GM21515 (cell line): Measurements from ENCODE around the gene CDKN2A.

ENCODE experiments used
- ATAC-seq: cut with Tn5 transposase; IDR thresholded peaks from one replicate; pipeline ENCODE4 v1.9.1; 2021; ENCODE audit not compliant: unreplicated experiment

CDKN2A gene

DNA sequence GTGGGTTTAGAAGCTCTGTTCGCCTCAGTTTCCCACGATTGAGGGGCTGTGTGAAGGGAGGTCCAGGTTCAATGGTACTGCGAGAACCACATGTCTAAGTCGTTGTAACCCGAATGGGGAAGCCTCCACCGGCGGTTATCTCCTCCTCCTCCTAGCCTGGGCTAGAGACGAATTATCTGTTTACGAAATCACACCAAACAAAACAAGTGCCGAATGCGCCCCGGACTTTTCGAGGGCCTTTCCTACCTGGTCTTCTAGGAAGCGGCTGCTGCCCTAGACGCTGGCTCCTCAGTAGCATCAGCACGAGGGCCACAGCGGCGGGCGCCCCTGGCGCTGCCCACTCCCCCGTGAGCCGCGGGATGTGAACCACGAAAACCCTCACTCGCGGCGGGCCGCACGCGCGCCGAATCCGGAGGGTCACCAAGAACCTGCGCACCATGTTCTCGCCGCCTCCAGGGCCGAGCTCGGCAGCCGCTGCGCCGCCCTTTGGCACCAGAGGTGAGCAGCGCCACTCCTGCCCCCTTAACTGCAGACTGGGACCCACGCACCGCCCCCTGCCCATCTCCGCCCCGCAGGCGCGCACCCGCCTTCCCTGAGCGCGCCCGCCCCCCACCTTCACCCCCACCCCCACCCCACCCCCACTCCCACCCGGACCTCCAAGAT lies at the start of gene CDKN2A:
CDKN2A (minus strand) TSS at position 500 of the 663 bp plus-strand sequence.
- peak; percentile 43 for ATAC-seq

GRCh38 chr9:22043928-22044327 lies 49.7 kb upstream of the CDKN2A start:
- no peak for ATAC-seq

DNA sequence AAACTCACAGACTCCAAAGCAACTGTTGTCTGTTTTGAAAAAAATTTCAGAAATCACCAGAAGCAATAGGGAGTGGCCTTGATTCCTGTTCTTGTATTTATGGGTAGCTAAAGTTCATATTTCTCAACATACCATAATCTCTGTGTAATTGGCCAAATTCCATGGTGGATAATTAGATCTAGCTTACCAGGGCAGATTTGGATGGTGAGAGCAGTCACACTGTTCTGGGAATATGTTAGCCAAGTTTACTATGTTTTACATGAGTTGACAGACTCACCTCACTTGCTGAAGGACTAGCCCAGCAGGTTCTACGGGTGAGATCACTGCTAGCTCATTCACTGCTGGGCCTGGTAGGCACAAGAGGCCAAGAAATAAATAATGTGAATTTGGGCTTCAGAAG lies 47.6 kb upstream of the CDKN2A start:
- no peak for ATAC-seq

GRCh38 chr9:22041344-22041743 lies 47.2 kb upstream of the CDKN2A start:
- no peak for ATAC-seq

DNA sequence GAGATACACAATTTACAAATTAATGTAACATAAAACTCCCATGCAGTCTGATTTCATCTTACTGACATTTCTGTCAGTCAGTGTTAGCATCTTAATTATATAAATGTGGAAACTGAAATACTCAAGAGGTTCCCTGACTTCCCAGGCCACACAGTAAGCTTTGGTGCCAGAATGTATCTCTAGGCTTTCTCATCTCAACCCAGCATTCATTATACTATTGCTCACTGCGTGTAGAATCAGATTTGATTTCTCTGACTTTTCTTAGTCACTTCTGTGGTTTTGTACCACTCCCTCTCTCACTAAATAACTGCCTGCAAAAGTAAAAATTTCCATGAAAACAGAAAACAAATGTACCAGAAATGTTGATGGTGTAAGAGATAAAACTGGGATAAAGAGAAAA lies 46.6 kb upstream of the CDKN2A start:
- no peak for ATAC-seq

- no peak for ATAC-seq
Observed at GRCh38 chr9:22039258-22039657, 45.1 kb upstream of the CDKN2A start.

DNA sequence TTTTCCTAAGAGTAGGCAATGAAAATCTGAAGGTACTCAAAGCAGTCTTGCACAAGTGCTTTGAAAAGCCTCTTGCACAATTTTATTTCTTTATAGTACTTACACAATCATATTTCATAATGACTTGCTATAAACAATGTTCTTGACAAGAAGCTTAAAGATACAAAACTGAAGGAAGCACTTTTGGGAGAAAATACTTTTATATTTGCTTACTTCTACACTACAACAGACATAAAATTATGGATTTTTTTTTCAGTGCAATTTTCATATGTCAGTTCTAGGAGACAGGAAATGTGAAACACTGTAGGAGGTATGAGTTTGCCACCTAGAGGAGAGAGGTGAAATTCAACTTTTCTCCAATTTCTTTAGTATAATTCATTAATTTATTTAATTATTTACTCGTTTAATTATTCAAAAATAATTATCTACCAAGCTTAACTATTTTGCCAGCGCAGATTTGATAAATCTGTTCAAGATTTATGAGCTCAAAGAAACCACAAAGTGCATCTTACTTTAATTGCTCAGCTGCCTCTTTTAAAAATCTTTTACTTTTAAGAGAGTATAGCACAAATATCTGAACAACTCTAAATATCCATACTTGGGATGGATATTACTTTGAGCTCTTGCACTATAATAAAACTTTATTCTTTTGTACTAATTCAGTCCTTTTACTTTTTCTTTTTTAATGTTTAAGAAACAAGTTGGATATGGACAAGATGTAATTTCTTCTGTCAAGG lies 43.9 kb upstream of the CDKN2A start:
- ATAC-seq = peak; percentile 63

DNA sequence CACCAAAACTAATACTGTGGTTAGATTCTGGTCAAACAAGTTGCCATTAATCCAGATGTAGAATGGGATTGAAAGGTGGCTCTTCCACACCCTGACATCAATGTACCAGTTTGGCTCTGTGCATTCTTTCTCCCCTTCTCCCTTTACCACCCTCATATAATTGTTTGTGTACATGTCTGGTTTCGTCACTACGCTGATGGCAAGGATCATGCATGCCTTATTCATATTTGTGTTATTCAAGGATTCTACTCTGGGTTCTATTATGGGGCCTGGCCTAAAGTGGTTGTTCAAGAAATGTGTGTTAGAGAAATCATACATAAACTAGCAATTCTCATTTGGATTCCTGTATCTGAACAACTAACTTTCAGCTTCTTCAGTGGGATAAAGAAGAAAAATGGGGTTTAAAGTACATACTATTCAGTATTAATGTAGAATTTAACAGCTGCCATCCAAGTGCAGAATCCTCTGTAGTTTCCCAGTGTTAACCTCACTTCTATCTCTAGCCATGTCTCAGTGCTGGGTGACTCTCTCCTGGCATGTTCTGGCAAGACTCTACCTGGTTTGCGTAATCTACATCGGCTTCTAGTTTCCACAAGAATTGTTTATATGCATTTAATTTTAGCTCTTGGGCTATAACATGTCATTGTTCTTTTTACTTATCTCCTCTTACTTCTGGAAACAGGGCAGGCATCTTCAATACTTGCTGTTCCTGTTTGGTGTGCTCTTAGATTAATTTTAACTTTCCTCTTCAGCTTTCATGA lies 42.9 kb upstream of the CDKN2A start:
- ATAC-seq = no peak

- ATAC-seq = no peak
Observed at GRCh38 chr9:22035591-22036011, 41.4 kb upstream of the CDKN2A start.

GRCh38 chr9:22033012-22033630 lies 38.9 kb upstream of the CDKN2A start:
- no peak for ATAC-seq

DNA sequence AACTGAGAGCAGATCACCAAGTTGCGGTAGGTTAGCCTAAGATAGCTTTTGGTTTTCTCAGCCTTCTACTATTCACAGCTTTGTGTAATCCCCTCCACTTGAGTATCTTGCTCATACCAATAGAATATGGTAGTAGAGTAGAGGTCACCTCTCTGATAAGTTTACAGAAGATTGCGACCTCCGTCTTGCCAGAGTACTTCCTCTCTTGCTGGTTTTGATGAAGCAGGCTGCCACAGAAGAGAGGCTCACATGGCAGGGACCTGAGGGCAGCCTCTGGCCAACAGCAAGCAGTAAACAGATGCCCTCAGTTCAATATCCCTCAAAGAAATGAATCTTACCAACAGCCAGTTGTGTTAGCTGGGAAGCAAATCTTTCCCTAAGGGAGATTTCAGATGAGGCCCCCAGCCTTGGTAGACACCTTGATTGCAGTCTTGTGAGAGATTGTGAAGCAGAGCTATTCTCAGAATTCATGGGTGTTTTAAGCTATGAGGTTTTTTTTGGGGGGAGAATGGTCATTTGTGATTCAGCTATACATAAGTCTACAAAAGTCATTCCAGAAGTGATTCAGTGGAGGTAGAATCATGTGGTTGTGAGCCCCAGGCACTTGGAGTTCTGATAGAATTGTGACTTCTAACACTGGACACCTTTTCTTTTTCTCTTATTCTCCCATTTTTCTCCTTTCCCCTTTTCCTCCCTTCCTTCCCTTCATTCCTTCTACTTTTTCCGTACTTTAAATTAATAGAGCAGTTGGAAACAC lies 37.6 kb upstream of the CDKN2A start:
- no peak for ATAC-seq

GRCh38 chr9:22030101-22030598 lies 36.0 kb upstream of the CDKN2A start:
- ATAC-seq = peak; percentile 87

GRCh38 chr9:22029231-22029630 lies 35.0 kb upstream of the CDKN2A start:
- no peak for ATAC-seq

DNA sequence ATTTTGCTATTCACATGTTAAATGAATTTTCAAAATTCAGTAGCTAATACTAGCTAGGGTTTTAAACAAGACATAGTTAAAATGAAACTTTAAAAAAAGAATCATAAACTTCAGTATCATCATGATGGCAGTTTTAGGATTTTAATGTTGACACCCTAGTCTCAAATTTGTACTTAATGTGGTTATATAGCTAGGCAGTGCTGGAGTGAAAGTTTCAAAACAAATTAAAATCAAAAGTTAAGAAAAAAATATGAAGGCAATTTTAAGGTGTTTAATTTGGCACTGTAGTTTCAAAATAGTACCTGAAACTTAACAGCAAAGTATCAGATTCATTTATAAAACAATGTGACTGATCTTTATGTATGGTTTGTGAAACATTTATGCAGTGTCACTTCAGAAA lies 34.2 kb upstream of the CDKN2A start:
- no peak for ATAC-seq

DNA sequence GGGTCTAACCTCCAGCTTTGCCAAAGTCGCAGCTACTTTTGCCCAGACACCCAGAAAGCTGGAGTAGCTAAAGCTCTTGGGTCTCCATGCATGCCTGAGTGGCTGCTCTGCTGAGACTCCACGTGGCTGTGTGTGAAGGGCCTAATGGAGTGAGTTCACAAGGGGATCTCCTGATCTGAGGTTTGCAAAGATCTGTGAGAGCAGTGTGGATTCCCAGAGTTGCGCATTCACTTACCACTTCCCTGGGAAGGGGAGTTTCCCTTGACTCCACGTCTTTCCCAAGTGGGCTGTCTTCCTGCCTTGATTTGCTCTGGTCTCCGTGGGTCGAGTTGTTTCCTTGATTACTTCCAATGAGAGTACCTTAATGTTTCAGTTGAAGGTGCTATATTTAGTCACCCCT lies 32.5 kb upstream of the CDKN2A start:
- ATAC-seq = no peak

- ATAC-seq = no peak
Observed at GRCh38 chr9:22022396-22022795, 28.2 kb upstream of the CDKN2A start.

GRCh38 chr9:22010866-22011625 lies 16.9 kb upstream of the CDKN2A start:
- no peak for ATAC-seq

DNA sequence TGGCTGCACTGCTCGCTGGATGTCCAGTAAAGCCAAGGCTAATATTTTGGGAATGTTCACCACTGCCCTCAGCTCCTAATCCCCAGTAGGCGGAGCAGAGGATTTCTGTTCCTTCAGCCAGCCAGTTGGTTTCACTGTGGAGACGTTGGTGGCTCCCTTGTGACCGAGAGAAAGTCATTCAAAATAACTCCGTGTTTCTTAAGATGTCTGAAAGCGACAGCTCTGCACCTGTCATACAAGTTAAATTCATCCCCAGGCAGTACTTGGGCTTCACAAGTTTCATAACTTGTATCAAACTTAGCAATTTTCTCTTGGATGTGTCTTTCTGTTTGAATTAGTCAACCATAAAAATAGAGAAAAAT lies 15.3 kb upstream of the CDKN2A start:
- ATAC-seq = peak; percentile 46

DNA sequence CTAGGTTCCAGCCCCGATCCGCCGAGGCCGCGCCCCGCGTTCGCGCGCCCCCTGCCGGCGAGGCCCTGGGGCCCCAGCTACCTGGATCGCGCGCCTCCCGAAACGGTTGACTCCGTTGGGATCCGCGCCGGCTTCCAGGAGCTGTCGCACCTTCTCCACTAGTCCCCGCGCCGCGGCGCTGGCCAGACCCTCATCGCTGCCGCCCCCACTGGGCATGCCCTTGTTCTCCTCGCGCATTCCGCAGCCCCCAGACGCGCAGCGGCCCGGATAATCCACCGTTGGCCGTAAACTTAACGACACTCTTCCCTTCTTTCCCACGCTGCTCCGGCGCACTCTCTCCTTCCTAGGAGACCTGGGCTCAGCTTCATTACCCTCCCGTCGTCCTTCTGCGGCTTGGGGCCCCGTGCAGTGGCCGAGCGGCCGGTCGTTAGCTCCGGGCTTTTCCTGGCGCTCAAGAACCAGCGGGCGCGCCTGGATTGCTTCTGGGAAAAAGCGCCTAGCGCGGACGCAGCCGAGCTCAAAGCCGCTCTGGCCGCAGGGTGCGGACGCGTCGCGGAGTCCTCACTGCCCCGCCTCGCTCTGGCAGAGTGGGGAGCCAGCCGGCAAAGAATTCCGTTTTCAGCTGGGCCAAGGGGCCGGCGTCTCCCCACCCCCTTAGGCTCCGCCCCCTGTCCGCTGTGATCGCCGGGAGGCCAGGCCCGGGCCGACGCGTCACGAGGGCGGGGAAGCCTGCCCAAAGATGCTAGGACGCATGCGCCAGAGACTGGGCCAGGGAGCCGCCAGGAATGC lies 14.7 kb upstream of the CDKN2A start, which contains the start of gene CDKN2B:
CDKN2B (minus strand) TSS at position 589 of the 789 bp plus-strand sequence; CDS start at position 237, 352 bp downstream.
- ATAC-seq = peak; percentile 94
